H54 (cell line): ENCODE results near the gene ANKDD1A.
A peak's percentile ranks its signal among the peaks of the same experiment; 100 is the strongest.

Experiments
- DNase-seq: peaks from one replicate; pipeline ENCODE4 v3.0.0; 2011; ENCODE audit warnings: low spot score, mixed read lengths; ENCODE audit not compliant: insufficient read length
- FAIRE-seq: peaks from 3 replicates; lab custom pipeline; 2011; peaks lifted over from hg19 to GRCh38; lab: Jason Lieb, UNC
- POLR2A ChIP-seq: IDR thresholded peaks from 2 replicates; pipeline ENCODE4 v1.6.1; 2011; ENCODE audit warnings: low read depth, mild to moderate bottlenecking, low read length

The ANKDD1A gene

GRCh38 chr15:64982472-64982871 is 70.8 kb downstream of the ANKDD1A start:
- no peak for FAIRE-seq
- no peak for TF ChIP-seq POLR2A
- DNase-seq: no peak

- TF ChIP-seq POLR2A: no peak
- FAIRE-seq: no peak
- DNase-seq: no peak
Measured at GRCh38 chr15:64985366-64986033, 73.8 kb downstream of the ANKDD1A start.

- no peak for TF ChIP-seq POLR2A
- DNase-seq: no peak
- no peak for FAIRE-seq
Measured at GRCh38 chr15:64987136-64987535, 75.4 kb downstream of the ANKDD1A start.

GRCh38 chr15:64989416-64990167 is 77.9 kb downstream of the ANKDD1A start, which contains the start of gene SPG21:
Gene SPG21 (minus strand): TSS chr15:64989914. CDS start chr15:64983569, 6,345 bp downstream.
- DNase-seq (peak; percentile 84), FAIRE-seq (peak; percentile 30)
- peak; percentile 65 for TF ChIP-seq POLR2A

- TF ChIP-seq POLR2A: no peak
- no peak for FAIRE-seq
- DNase-seq: no peak
Measured at GRCh38 chr15:64990168-64990470, 78.4 kb downstream of the ANKDD1A start.

- DNase-seq (no peak), FAIRE-seq (no peak)
- no peak for TF ChIP-seq POLR2A
Measured at GRCh38 chr15:64991536-64992135, 79.9 kb downstream of the ANKDD1A start.

- DNase-seq (no peak), FAIRE-seq (no peak)
- no peak for TF ChIP-seq POLR2A
Measured at GRCh38 chr15:64993290-64993689, 81.6 kb downstream of the ANKDD1A start.

GRCh38 chr15:64997066-64997465 is 85.4 kb downstream of the ANKDD1A start:
- TF ChIP-seq POLR2A: no peak
- DNase-seq (no peak), FAIRE-seq (no peak)

- no peak for DNase-seq
- FAIRE-seq: no peak
- TF ChIP-seq POLR2A: no peak
Measured at GRCh38 chr15:64997745-64998375, 86.2 kb downstream of the ANKDD1A start.

- TF ChIP-seq POLR2A: no peak
- DNase-seq: no peak
- no peak for FAIRE-seq
Measured at GRCh38 chr15:65004993-65005392, 93.3 kb downstream of the ANKDD1A start.

- TF ChIP-seq POLR2A: no peak
- FAIRE-seq (no peak), DNase-seq (no peak)
Measured at GRCh38 chr15:65006876-65007275, 95.2 kb downstream of the ANKDD1A start.
